HG02938 (cell line): Measurements from ENCODE around the gene PIGZ.

Experiments
- ATAC-seq: cut with Tn5 transposase; IDR thresholded peaks from one replicate; pipeline ENCODE4 v1.9.1; 2021; ENCODE audit warnings: mild to moderate bottlenecking, moderate library complexity; ENCODE audit not compliant: unreplicated experiment

The PIGZ gene

GRCh38 chr3:197001972-197002700 is 33.5 kb upstream of the PIGZ start:
- no peak for ATAC-seq

GRCh38 chr3:197001106-197001971 is 32.7 kb upstream of the PIGZ start:
- no peak for ATAC-seq

GRCh38 chr3:197000211-197000610 is 31.6 kb upstream of the PIGZ start:
- ATAC-seq: no peak

GRCh38 chr3:196998966-196999760 is 30.5 kb upstream of the PIGZ start:
- no peak for ATAC-seq

GRCh38 chr3:196997311-196997710 is 28.7 kb upstream of the PIGZ start:
- ATAC-seq: no peak

- no peak for ATAC-seq
Observed at GRCh38 chr3:196996454-196997265, 28.0 kb upstream of the PIGZ start.

GRCh38 chr3:196995646-196996355 is 27.2 kb upstream of the PIGZ start:
- ATAC-seq: no peak

GRCh38 chr3:196995027-196995426 is 26.4 kb upstream of the PIGZ start:
- no peak for ATAC-seq

GRCh38 chr3:196994056-196994455 is 25.4 kb upstream of the PIGZ start:
- ATAC-seq: no peak

GRCh38 chr3:196992461-196993065 is 23.9 kb upstream of the PIGZ start:
- no peak for ATAC-seq

- no peak for ATAC-seq
Observed at GRCh38 chr3:196991581-196992460, 23.2 kb upstream of the PIGZ start.

GRCh38 chr3:196990601-196991007 is 22.0 kb upstream of the PIGZ start:
- ATAC-seq: no peak

GRCh38 chr3:196989721-196990262 is 21.2 kb upstream of the PIGZ start:
- no peak for ATAC-seq

- ATAC-seq: no peak
Observed at GRCh38 chr3:196988241-196989029, 19.8 kb upstream of the PIGZ start.

GRCh38 chr3:196987022-196987421 is 18.4 kb upstream of the PIGZ start:
- no peak for ATAC-seq

- no peak for ATAC-seq
Observed at GRCh38 chr3:196985954-196986885, 17.6 kb upstream of the PIGZ start.
